Measurements from ENCODE around the gene PPM1M.

PPM1M gene

GRCh38 chr3:52215351-52215750 is 30.2 kb upstream of the PPM1M start:
- DNase-seq (ENCODE audit: extremely low read depth in 1 of 2, low read depth in 1 of 2) = no peak

GRCh38 chr3:52216585-52217408 is 28.8 kb upstream of the PPM1M start:
- DNase-seq (ENCODE audit: extremely low read depth in 1 of 2, low read depth in 1 of 2) = no peak

- DNase-seq (ENCODE audit: extremely low read depth in 1 of 2, low read depth in 1 of 2) = no peak
These were observed 28.2 kb upstream of the PPM1M start for GRCh38 chr3:52217409-52217805.

- no peak for DNase-seq (ENCODE audit: extremely low read depth in 1 of 2, low read depth in 1 of 2)
These were observed 27.5 kb upstream of the PPM1M start for GRCh38 chr3:52218026-52218425.

GRCh38 chr3:52218454-52218853 is 27.1 kb upstream of the PPM1M start:
- no peak for DNase-seq (ENCODE audit: extremely low read depth in 1 of 2, low read depth in 1 of 2)

GRCh38 chr3:52218937-52219650 is 26.5 kb upstream of the PPM1M start:
- no peak for DNase-seq (ENCODE audit: extremely low read depth in 1 of 2, low read depth in 1 of 2)

- DNase-seq (ENCODE audit: extremely low read depth in 1 of 2, low read depth in 1 of 2) = peak; percentile 74 to 80
These were observed 25.1 kb upstream of the PPM1M start for GRCh38 chr3:52220380-52221026.

- DNase-seq (ENCODE audit: extremely low read depth in 1 of 2, low read depth in 1 of 2) = no peak
These were observed 24.4 kb upstream of the PPM1M start for GRCh38 chr3:52221141-52221562.

DNA sequence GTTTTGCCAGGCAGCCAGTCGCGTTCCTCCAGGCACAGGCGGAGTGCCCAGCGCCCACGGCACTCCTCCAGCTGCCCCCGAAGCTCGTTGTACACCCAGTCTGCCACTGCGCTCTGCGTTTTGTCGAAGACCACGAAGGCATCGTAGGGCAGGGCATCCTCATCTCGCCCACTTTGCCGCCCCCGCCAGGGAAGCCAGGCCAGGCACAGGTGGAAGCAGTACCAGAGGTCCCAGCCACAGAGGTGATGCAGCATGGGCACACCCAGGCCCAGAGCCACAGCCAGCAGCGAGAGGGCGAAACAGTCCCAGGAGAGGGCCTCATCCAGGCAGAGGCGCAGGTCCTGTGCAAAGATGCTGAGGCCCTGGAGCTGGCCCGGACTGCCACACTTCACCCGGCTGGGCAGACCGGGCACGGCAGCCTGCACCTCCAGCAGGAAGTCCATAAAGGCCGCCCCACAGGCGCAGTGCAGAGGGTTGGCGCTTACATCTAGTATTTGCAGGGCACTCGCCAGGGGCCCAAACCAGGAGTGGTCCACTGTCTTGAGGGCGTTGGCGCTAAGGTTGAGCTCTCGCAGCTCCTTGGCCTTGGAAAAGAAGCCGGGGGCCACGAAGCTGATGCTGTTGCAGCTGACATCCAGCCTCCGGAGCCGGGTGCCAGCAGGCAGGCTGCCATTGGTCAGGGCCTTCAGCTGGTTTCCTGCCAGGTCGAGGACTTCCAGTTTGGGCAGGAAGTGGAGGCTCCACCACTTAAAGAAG is 23.8 kb upstream of the PPM1M start:
- DNase-seq (ENCODE audit: extremely low read depth in 1 of 2, low read depth in 1 of 2) = no peak

- DNase-seq (ENCODE audit: extremely low read depth in 1 of 2, low read depth in 1 of 2) = no peak
These were observed 23.0 kb upstream of the PPM1M start for GRCh38 chr3:52222319-52223221.

GRCh38 chr3:52223449-52224408 is 21.8 kb upstream of the PPM1M start:
- DNase-seq (ENCODE audit: extremely low read depth in 1 of 2, low read depth in 1 of 2) = no peak

DNA sequence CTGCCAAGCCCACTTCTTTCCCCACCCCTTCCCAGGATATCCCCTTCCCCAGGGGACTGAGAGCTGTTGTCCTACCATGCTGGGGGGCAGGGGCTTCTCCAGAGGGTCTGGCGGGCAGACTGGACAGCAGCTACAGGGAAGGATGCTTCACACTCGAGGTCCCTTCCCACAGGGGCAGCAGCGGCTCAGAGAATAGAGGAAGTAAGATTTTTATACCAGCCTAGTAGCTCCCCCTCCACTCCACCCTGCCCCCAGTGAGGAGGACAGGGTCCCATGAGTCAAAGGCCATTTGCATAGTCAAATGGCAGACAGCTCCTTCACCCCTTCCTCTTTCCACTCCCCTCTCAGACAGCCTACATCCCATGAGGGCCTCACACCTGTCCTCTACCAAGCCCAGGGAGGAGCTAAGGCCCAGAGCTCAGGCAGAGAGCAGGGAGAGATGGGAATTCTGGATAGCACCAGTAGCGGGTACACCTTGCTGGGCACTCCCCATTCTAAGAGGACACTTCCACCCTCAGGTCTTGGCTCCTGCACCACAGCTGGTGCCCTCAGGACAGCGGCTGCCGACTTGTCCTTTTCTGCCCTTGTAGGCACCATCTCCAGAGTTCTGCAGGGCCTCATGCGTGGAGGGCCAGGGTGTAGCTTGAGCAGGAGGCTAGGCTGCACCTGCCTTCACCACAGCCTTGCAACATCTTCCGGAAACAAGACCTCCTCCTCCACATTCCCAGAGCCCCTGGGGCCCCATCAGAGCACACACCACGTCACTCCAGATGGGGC is 19.9 kb upstream of the PPM1M start, which contains the start of gene TLR9:
Gene TLR9 (minus strand): TSS at position 194 of the 777 bp plus-strand sequence. CDS start 116 bp downstream, at position 78.
- DNase-seq (ENCODE audit: extremely low read depth in 1 of 2, low read depth in 1 of 2) = peak in 1 of 2 donors; percentile 37

DNA sequence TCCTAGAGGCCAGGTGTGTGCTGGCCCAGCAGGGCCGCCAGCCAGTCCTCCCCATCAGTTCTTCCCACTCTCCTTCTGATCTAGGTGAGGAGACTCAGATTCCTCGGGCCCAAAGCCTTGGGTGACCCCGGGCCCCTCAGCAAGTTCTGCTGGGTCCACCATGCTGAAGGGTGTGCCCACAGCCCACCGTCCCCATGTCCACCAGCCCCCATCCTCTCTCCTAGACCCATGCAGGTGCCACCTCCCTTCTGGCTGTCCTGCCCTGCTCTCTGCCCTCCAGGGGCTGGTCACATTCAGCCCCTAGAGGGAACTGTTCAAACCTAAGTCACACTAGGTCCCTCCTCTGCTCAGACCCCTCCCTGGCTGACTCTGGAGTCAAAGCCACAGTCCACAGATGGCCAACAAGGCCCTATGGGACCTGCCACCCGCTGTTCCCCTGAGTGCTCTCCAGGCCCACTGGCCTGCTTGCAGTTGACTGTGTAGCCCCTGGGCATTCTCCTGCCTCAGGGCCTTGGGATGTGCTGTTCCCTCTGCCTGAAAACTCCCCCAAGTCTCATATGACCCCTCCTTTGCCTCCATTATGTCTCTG is 19.2 kb upstream of the PPM1M start:
- DNase-seq (ENCODE audit: extremely low read depth in 1 of 2, low read depth in 1 of 2) = no peak

DNA sequence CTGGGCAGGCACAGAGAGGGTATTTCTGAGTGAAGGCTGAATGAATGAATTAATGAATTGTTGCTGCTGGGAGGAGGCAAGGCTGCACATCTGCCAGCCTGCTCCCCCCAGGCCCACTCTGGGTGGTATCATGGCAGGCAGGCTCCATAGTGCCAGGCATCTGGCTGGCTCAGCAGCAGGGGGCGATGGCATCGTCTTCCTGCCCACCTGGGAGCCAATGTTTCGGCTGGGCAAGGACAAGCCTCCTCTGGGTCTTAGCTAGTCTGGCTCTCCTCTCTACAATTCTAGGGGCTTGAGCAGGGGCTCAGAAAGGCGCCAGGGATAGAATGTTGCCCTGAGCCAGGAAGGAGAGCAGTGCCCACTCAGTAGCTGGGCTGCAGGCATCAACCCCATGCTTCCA is 18.4 kb upstream of the PPM1M start:
- DNase-seq (ENCODE audit: extremely low read depth in 1 of 2, low read depth in 1 of 2) = no peak

DNA sequence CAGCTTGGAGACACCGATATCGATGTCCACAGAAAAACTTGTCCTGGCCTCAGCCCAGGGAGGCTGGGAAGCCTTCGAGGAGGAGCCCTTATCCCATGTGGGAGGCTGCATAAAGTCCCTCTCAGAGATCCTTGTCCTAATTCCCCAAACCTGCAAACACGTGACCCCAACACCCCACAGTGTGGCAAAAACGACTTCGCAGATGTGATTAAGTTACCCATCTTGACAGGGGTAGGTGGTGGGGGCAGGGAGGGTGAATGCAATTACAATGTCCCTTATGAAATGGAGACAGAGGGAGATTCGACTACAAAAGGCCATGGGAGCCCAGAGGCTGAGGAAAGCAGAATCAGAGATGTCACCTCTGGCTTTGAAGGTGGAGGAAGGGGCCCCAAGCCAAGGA is 17.8 kb upstream of the PPM1M start:
- no peak for DNase-seq (ENCODE audit: extremely low read depth in 1 of 2, low read depth in 1 of 2)

DNA sequence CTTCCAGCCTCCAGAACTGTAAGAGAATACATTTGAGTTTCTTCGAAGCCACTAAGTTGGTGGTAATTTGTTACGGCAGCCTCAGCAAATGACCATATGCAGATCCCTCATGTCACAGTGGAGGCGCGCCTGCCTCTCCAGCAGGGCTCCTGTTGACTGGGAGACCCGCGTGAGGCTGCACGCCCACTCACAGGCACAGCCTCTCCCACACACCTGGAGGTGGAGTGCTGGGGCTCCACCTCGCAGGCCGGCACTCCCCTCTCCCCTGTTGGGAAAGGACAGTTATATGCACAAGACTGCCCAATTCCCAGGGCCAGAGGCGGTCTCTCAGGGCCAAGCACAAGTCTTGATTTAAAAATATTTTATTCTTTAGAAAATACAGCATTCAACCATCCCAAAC is 17.3 kb upstream of the PPM1M start:
- no peak for DNase-seq (ENCODE audit: extremely low read depth in 1 of 2, low read depth in 1 of 2)

DNA sequence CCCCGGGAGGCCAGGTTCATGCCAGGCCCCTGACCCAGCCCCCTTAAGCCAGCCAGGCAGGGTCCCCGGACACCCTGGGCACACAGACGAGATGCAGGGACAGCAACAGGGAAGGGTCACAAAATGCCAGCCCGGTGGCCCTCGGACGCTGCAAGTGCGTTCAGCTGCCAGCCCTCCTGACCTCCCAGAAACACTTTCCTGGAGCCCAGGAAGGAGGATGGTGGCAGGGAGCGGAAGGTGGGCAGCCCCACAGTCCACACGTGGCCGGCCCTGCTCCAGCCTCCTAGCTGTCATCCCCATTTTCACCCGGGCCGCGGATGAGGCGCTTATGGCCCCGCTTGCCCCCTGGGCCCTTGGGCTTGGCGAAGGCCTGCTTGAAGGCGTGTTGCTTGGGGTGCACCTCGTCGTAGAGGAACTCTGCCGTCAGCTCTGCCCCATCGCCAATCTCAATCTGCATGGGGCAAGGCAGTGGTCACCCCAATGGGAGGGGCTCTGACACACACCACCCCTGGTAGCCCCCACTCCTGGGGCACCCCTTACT is 16.7 kb upstream of the PPM1M start:
- no peak for DNase-seq (ENCODE audit: extremely low read depth in 1 of 2, low read depth in 1 of 2)
